ENCODE data around the gene RHBDF1.

RHBDF1 gene

GRCh38 chr16:102060-102855 is 29.8 kb upstream of the RHBDF1 start:
- TF ChIP-seq REST (IDR thresholded peaks at IDR 0.05; ENCODE audit: low read depth), result no peak
- no peak for TF ChIP-seq FOXM1 (IDR thresholded peaks at IDR 0.05; ENCODE audit: borderline replicate concordance, low read depth)
- TF ChIP-seq CREB1 (IDR thresholded peaks at IDR 0.05; ENCODE audit: low read depth), result no peak
- TF ChIP-seq CEBPB (IDR thresholded peaks at IDR 0.05), result no peak
- no peak for TF ChIP-seq EP300 (IDR thresholded peaks at IDR 0.05; ENCODE audit: borderline replicate concordance)
- TF ChIP-seq NFIC (IDR thresholded peaks at IDR 0.05), result no peak
- TF ChIP-seq RAD21 (IDR thresholded peaks at IDR 0.05; ENCODE audit: low read depth), result no peak
- no peak for TF ChIP-seq EGR1 (IDR thresholded peaks at IDR 0.05)
- TF ChIP-seq YY1 (IDR thresholded peaks at IDR 0.05; ENCODE audit: low read depth), result no peak
- TF ChIP-seq USF1 (IDR thresholded peaks at IDR 0.05), result no peak
- TF ChIP-seq TEAD4 (IDR thresholded peaks at IDR 0.05), result no peak
- no peak for TF ChIP-seq ZBTB7A (IDR thresholded peaks at IDR 0.05; ENCODE audit: low read depth)
- TF ChIP-seq TAF1 (IDR thresholded peaks at IDR 0.05; ENCODE audit: low read depth), result no peak
- TF ChIP-seq MAX (IDR thresholded peaks at IDR 0.05), result no peak
- TF ChIP-seq TCF12 (IDR thresholded peaks at IDR 0.05; ENCODE audit: low read depth), result no peak

- no peak for TF ChIP-seq TEAD4 (IDR thresholded peaks at IDR 0.05)
- no peak for TF ChIP-seq REST (IDR thresholded peaks at IDR 0.05; ENCODE audit: low read depth)
- TF ChIP-seq TAF1 (IDR thresholded peaks at IDR 0.05; ENCODE audit: low read depth), result no peak
- TF ChIP-seq EP300 (IDR thresholded peaks at IDR 0.05; ENCODE audit: borderline replicate concordance), result no peak
- no peak for TF ChIP-seq YY1 (IDR thresholded peaks at IDR 0.05; ENCODE audit: low read depth)
- no peak for TF ChIP-seq MAX (IDR thresholded peaks at IDR 0.05)
- TF ChIP-seq RAD21 (IDR thresholded peaks at IDR 0.05; ENCODE audit: low read depth), result no peak
- TF ChIP-seq FOXM1 (IDR thresholded peaks at IDR 0.05; ENCODE audit: borderline replicate concordance, low read depth), result no peak
- no peak for TF ChIP-seq ZBTB7A (IDR thresholded peaks at IDR 0.05; ENCODE audit: low read depth)
- TF ChIP-seq NFIC (IDR thresholded peaks at IDR 0.05), result no peak
Measured at GRCh38 chr16:101586-101985, 29.2 kb upstream of the RHBDF1 start.

- TF ChIP-seq TCF12 (IDR thresholded peaks at IDR 0.05; ENCODE audit: low read depth), result no peak
- TF ChIP-seq REST (IDR thresholded peaks at IDR 0.05; ENCODE audit: low read depth), result no peak
- TF ChIP-seq USF1 (IDR thresholded peaks at IDR 0.05), result no peak
- no peak for TF ChIP-seq EP300 (IDR thresholded peaks at IDR 0.05; ENCODE audit: borderline replicate concordance)
- no peak for TF ChIP-seq CREB1 (IDR thresholded peaks at IDR 0.05; ENCODE audit: low read depth)
- no peak for TF ChIP-seq MAX (IDR thresholded peaks at IDR 0.05)
- no peak for TF ChIP-seq YY1 (IDR thresholded peaks at IDR 0.05; ENCODE audit: low read depth)
- no peak for TF ChIP-seq TEAD4 (IDR thresholded peaks at IDR 0.05)
- TF ChIP-seq TAF1 (IDR thresholded peaks at IDR 0.05; ENCODE audit: low read depth), result no peak
- no peak for TF ChIP-seq ZBTB7A (IDR thresholded peaks at IDR 0.05; ENCODE audit: low read depth)
- no peak for TF ChIP-seq CEBPB (IDR thresholded peaks at IDR 0.05)
Measured at GRCh38 chr16:100989-101388, 28.6 kb upstream of the RHBDF1 start.

GRCh38 chr16:97822-98221 is 25.4 kb upstream of the RHBDF1 start:
- no peak for TF ChIP-seq RAD21 (IDR thresholded peaks at IDR 0.05; ENCODE audit: low read depth)
- no peak for TF ChIP-seq USF1 (IDR thresholded peaks at IDR 0.05)
